GM18517 (cell line): Measurements from ENCODE around the gene CPNE5.

Experiments used
- ATAC-seq: cut with Tn5 transposase; IDR thresholded peaks from one replicate; pipeline ENCODE4 v1.9.1; 2021; ENCODE audit warnings: mild to moderate bottlenecking, moderate library complexity; ENCODE audit not compliant: unreplicated experiment

Gene CPNE5

DNA sequence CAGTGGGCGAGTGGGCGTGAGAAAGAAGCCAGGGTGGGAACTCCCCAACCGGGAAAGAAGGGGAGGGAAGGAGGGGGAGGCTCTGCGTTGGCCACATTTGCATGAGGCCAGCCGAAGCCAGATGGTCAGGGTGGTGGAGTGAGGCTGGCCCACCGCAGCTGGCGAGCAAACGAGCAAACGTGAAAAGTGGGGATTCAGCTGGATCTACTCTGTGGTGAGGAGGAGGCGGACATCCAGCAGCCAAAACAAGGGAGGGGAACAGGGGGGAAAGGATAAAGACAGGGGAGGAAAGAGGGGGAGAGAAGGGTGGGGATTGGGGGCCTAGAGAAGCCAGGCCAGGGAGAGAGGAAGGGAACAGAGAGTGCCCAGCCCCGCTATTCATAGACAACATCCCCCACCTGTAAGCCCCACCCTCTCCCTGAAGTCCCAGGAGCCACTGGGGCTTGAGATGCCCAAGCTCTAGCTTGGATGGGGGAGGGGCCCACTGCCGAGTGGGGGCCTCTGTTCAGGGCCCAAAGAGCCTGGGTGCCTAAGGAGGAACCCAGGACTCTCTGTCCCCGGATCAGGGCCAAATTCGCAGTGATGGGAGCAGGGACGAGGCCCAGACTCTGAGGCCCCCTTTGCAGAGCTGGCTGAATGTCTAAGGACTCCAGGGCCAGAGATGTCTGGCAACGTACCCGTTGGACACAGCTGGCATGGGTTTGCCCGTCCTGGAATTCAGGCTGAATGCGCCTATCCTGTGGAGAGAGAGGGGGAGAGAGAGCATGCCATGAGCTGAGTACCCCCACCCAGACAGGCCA lies 45.1 kb downstream of the CPNE5 start:
- ATAC-seq, result no peak

DNA sequence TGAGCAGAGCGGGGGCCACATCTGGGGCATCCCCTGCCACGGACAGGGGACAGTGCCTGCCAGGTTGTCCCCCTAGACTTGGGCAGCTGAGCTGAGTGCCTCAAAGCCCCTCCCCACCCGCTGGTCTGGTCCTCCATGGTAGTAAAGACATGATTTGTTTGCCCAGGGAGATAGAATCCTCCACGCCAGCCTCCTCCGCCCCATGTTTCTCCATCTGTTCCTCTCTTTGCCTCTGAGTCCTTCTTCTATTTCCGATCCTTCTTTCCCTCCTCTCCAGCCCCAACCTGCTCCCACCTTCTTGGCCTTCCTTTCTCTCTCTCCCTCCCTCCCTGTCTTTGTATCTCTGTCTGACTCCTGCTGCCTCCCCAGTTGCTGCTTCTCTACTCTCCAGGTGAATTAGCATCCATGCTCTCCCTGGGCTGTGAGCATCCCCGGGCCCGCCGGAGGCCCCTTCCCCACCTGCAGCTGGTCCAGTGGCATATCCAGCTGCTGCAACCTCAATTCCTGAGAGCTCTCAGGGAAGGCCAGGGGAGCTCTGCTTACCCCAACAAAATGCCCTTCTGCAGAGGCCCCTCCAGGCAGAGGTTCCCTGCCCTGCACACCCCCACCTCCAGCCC lies 45.8 kb downstream of the CPNE5 start:
- no peak for ATAC-seq

- ATAC-seq, result no peak
Measured at GRCh38 chr6:36791521-36792135, 47.6 kb downstream of the CPNE5 start.

- ATAC-seq, result no peak
Measured at GRCh38 chr6:36791085-36791484, 48.2 kb downstream of the CPNE5 start.

- ATAC-seq, result no peak
Measured at GRCh38 chr6:36788768-36789167, 50.5 kb downstream of the CPNE5 start.

DNA sequence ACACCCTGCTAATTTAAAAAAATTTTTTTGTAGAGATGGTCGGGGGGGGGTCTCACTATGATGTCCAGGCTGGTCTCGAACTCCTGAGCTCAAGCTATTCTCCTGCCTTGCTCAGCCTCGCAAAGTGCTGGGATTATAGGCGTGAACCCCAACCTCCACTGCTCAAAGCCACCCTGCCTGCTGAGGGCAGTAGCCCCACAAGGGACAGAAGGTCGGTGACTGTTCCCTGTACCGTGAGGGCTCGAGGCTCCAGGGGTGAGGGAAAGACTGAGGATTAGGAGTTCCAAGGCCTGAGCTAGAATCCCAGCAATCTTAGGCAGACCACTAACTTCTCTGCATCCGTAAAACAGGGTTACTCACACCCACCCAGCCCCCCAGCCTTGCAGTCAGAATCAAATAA lies 51.1 kb downstream of the CPNE5 start:
- no peak for ATAC-seq

DNA sequence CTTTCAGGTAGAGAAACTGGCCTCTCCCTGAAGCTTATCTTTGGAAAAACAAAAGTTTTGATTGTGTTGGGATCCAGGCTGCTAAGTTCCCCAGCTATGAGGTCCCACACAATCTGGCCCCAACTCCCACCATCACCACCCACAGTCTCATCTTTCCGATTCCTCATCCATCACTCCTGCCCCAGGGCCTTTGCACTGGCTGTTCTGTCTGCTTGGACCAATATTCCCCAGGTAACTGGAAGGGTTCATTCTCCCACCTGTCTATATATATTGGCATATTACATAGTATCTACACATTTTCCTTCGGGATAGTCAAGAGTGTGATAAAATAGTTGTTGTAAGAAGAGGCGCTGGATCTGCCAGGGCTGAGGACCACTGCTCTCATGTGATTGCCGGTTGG lies 52.0 kb downstream of the CPNE5 start:
- ATAC-seq, result no peak

DNA sequence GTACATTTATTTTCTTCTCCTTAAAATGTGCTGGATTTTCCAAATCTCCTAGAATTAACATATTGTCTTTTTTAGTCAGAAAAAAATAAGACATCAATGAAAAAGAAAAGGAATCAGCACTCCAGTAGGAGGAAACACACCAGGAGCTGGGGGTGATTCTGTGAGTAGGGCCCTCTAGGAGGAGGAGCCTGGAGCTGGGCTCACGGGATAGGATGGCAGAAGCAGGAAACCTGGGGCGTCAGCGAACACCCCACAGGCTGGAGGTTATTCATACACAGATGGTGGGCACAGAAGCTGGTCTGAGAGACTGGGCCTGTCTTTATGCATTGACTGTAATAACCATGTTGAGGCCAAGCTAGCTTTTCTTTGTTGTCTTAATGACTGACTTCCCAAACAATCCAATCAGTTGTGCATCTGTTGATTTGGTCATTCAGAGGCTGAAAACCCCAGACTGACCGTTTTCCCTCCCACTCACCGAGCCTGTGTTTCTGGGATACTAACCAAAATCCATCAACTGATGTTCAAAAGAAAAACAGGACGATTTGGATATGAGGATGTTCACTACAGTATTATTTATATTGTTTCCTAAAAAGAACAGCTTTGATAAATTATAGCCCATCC lies 53.1 kb downstream of the CPNE5 start:
- ATAC-seq, result no peak

DNA sequence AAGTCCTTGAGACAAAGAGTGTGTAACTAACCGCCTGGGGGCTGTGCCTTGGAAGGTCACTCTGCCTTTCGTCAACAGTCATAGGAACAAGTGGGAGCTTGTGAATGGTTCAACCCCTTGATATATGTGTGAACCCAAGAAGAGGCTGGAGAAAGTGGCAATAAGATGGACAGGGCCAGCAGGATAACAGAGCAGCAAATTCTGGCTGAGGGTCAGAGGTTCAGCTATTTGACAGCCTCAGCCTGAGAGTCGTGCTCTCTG lies 54.9 kb downstream of the CPNE5 start:
- ATAC-seq, result no peak

DNA sequence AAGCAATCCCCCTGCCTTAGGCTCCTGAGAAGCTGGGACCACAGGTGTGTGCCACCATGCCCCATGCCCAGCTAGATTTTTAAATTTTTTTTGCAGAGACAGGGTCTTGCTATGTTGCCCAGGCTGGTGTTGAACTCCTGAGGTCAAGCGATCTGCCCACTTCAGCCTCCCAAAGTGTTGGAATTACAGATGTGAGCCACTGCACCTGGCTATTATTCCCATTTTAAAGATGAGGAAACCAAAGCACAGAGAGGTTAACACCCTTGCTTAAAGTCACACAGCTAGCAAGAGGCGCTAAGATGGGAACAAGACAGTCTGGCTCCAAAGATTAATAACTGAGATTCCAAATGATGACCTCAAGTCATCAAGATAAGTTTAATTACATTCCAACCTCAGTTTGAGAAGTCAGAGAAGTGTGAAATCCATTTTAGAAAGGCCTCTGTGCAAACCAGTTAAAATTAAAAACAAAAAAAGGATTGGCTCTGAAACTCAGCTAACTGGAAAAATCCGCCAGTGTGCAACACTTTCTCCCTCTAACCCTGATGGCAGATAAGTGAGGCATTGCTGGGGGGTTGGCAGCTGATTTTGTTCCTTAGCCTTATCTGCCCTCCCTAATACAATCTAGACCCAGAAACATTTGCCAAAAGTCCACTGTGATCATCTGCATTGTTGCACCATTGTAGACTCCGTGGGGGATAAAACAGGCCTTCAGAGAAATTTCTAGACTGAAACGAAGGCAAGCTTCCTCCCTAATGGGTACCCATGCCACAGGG lies 55.5 kb downstream of the CPNE5 start:
- no peak for ATAC-seq

DNA sequence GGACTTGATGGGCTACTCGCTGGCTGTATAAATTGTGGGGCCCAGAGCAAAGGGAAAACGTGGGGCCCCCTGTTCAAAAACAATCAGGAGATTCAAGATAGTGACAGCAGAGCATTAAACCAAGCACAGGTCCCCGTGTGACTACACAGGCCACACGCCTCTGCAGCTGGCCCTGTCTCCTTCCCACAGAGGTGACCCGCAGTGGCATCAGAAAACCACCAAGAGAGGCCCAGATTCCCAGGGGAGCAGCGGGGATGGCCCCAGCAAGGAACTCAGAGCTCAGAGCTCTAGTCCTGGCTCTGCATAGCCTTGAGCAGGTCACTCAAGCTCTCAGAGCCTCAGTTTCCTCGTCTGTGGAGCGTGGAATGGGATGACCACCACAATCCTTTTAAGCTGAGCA lies 57.6 kb downstream of the CPNE5 start:
- no peak for ATAC-seq

DNA sequence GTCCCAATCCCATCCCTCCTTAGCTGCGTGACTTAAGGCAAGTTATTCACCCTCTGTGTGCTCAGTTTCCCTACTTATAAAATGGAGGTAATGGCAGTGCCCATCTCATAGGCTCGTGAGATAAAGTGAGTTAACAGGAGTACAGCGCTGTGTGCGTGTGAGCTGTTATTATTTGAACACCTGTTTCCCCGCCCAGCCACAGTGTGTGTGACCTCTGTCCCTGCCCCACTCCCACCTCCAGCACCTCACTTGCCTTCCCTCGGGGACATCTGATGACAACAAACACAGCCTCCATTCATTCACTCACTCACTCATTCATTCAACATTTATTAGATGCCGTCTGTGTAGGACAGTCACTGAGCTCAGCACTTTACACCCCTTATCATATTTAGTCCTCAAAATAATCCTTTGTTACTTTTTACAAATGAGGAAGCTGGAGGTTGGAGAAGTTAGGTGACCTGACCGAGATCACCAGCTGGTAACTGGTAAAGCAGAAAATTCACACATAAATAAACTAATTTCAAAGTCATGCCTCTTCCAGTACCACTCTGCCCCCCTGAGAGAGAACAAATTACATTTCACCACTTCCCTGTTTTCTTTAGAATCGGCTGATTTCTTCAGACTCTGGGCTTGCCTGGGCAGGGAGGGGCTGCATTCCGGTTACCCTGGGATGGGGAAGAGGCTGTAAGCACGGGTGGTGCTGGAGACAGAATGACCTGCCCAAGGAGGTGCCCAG lies 58.6 kb downstream of the CPNE5 start:
- no peak for ATAC-seq

GRCh38 chr6:36779227-36779626 lies 60.0 kb downstream of the CPNE5 start:
- ATAC-seq, result no peak

GRCh38 chr6:36777801-36778200 lies 61.4 kb downstream of the CPNE5 start:
- no peak for ATAC-seq

GRCh38 chr6:36776167-36776566 lies 63.1 kb downstream of the CPNE5 start:
- no peak for ATAC-seq

GRCh38 chr6:36774331-36774730 lies 64.9 kb downstream of the CPNE5 start:
- no peak for ATAC-seq

GRCh38 chr6:36772397-36772796 lies 66.8 kb downstream of the CPNE5 start:
- no peak for ATAC-seq

GRCh38 chr6:36771145-36771544 lies 68.1 kb downstream of the CPNE5 start:
- ATAC-seq, result no peak

DNA sequence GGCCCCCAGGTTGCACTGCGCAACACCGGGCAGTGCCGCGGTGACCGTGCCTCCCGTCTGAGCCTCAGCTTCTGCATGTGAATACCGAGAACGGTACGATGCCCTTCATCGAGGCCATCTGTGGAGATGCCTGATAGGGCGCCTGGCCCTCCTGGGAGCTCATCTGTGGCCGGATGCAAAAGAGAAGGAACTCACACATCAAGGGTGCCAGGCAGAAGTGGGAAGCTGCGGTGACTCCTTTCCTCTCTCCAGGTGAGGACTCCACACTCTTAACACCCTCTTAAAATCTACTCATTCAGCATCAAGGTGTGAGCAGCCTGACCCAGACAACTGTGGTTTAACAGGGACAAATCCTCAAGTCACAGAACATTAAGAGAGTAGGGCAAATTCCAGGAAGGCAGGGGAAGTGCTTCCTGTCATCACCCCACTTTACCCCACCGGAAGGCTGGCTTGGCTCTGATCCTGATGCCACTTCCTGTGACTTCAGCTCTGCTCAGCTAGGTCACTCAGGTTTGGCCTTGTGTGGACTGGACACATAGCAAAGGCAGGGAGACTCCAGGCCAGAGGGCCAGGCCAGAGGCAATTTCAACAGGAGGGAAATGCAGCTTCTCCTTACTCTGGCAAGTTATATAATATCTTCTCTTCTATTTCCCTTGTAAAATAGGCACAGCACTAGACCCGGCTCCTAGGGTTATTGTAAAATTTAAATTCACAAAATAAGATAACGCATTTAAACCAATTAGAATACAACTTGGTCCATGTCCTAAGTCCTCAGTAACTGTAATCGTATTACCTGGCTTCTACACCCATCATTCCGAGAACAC lies 69.4 kb downstream of the CPNE5 start:
- no peak for ATAC-seq

GRCh38 chr6:36769183-36769675 lies 70.0 kb downstream of the CPNE5 start:
- no peak for ATAC-seq
